CD4-positive, alpha-beta T cell treated with Interleukin-17A for 4 hours (primary cell): ENCODE data around the gene TNK2.
"Not testable (repeated sequence)": the region's sequence is repeated elsewhere in the genome, so short reads cannot be mapped to it uniquely, and the experiment has no call there.

Experiments
- DNase-seq: peaks from one replicate; pipeline ENCODE4 v3.0.0-alpha.2; 2020; ENCODE audit warnings: mixed read lengths

TNK2 gene

DNA sequence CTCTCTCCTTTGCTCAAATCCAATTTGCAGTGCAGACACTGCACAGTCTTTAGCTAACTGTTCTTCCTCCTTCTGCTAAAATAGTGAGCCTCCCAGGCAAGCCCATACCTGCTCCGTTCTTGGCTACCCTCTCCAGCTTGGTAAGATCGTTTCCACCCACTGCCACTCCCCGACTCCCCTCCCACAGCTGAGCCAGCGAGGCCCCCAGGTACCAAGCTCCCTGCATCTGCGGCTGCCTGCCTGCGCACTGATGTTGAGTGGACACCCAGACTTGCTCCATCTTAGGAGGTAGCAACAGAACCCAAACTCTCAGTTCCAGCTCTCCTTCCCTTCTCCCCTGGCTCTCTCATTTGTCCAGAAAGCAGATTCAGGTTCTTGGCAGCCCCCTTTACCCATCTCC lies 7.9 kb upstream of the TNK2 start:
- no peak for DNase-seq

- DNase-seq, result peak; percentile 99
These were observed 6.5 kb upstream of the TNK2 start for GRCh38 chr3:195914648-195915473.

DNA sequence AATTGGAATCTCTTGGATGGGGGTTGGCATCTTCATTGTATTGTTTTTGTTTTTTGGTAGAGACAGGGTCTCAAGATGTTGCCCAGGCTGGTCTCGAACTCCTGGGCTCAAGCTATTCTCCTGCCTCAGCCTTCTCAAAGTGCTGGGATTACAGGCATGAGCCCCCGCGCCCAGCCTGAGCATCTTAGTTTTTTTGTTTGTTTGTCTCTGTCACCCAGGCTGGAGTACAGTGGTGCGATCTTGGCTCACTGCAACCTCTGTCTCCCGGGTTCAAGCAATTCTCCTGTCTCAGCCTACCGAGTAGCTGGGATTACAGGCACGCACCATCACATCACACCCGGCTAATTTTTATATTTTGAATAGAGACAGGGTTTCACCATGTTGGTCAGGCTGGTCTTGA lies 5.8 kb upstream of the TNK2 start:
- not testable (repeated sequence) for DNase-seq

DNA sequence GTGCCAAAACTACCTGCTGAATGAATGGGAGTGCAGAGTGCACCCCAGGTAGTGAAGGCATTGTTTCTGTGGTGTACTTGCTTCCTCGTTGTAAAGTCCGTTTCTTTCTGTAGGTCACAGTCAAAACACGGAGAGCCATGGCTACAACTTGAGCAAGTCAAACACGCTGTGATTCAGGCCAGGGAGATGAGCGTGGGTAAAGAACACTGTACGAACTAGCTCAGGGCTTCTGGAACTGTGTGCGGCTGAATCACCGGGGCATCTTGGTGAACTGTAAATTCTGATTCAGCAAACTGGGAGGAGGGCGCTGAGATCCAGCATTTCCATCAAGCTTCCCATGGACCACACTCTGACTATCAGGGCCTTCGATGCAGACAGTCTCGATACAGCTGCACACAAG lies 5.0 kb upstream of the TNK2 start:
- DNase-seq, result no peak

GRCh38 chr3:195911946-195912270 lies 3.6 kb upstream of the TNK2 start:
- DNase-seq, result no peak

DNA sequence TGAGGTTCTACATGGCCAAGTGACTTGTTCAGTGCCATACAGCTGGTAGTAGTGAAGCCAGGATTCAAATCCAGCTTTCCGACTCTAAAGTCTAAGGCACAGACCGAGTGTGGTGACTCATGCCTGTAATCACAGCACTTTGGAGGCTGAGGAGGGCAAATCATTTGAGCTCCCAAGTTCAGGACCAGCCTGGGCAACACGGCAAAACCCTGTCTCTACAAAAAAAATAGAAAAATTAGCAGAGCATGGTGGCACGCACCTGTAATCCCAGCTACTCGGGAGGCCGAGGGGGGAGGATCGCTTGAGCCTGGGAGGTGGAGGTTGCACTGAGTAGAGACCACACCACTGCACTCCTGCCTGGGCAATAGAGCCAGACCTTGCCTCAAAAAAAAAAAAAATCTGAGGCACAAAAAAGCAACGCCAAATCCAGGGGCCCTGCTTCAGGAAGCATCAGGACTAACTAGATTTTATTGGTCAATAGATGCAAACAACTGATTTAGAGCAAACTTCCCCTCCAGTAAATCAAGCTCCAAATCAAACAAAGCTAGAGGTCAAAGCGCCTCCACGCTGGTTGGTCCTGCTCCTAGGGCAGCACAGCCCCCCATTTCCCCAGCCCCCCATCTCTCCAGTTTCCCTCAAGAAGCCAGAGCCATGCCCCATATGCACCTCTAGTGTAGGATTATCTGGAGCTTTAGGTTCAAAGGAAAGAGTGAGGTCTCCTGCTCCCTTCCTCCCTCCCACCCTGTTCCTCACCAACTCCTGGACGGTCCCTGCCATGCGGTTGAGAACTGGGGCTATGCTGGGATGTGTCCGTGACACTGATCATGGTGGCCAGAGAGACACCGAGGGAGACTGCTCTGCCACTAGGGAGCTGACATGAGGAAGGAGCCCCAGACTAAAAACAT lies 2.9 kb upstream of the TNK2 start:
- DNase-seq, result no peak

GRCh38 chr3:195910499-195910845 lies 2.1 kb upstream of the TNK2 start:
- DNase-seq, result no peak

GRCh38 chr3:195909644-195910498 lies 1.5 kb upstream of the TNK2 start:
- peak; percentile 98 for DNase-seq

- peak; percentile 47 for DNase-seq
These were observed 587 bp upstream of the TNK2 start for GRCh38 chr3:195908694-195909581.

- peak; percentile 27 for DNase-seq
These were observed 742 bp downstream of the TNK2 start for GRCh38 chr3:195907684-195907933.

DNA sequence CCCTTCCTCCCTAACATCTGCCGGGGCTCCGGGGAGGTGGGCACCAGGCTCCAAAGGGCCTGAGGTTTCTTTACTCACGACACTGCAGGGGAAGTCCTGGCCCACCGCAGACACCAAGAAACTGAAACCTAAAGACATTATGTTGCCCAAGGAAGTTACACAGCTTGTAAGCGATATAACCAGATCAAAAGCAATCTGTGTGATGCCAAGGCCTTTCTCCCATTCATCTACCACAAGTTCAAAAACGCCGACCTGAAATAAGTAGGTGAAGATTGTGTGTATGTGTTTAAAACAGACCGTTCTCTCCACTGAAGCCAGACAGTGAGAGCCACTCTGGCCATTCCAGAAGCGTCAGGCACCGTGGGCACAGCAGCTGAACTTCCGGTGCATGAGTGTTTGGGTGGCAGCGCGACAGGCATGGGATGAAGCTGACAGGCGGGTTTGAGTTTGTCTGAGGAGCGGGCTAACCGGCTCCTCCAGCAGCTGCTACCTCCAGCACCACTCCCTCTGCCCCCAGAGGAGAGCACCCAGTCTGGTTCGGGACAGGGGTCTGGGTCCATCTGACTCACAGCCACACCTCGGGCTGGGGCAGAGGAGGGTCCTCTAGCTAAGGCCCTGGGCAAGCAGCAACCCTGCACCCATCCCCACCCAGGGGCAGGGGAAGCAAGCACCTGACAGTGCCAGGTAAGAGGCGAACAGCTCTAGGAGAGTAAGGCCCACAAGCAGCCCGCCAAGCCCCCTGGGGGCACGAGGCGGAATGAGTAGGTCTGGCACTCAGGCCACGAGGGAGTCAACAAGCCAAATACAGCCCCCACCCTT lies 1.3 kb downstream of the TNK2 start:
- peak; percentile 70 for DNase-seq

GRCh38 chr3:195905970-195906864 lies 2.1 kb downstream of the TNK2 start:
- DNase-seq, result no peak

DNA sequence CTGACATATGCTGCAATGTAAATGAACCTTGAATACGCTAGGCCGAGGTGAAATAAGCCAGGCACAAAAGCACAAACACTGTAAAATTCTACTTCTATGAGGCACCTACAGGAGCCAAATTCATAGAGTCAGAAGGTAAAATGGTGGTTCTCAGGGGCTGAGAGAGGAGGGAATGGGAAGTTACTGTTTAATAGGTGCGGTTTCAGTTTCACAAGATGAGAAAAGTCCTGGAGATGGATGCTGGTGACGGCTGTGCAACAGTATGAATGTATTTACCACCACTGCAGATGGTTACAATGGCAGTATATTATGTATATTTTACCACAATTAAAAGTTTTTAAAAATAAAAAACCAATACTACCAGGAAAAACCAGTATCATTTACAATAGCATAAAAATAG lies 4.0 kb downstream of the TNK2 start:
- no peak for DNase-seq

- DNase-seq, result no peak
These were observed 4.4 kb downstream of the TNK2 start for GRCh38 chr3:195903950-195904290.

GRCh38 chr3:195902634-195903033 lies 5.7 kb downstream of the TNK2 start:
- DNase-seq, result not testable (repeated sequence)

- DNase-seq, result not testable (repeated sequence)
These were observed 6.3 kb downstream of the TNK2 start for GRCh38 chr3:195901836-195902585.

DNA sequence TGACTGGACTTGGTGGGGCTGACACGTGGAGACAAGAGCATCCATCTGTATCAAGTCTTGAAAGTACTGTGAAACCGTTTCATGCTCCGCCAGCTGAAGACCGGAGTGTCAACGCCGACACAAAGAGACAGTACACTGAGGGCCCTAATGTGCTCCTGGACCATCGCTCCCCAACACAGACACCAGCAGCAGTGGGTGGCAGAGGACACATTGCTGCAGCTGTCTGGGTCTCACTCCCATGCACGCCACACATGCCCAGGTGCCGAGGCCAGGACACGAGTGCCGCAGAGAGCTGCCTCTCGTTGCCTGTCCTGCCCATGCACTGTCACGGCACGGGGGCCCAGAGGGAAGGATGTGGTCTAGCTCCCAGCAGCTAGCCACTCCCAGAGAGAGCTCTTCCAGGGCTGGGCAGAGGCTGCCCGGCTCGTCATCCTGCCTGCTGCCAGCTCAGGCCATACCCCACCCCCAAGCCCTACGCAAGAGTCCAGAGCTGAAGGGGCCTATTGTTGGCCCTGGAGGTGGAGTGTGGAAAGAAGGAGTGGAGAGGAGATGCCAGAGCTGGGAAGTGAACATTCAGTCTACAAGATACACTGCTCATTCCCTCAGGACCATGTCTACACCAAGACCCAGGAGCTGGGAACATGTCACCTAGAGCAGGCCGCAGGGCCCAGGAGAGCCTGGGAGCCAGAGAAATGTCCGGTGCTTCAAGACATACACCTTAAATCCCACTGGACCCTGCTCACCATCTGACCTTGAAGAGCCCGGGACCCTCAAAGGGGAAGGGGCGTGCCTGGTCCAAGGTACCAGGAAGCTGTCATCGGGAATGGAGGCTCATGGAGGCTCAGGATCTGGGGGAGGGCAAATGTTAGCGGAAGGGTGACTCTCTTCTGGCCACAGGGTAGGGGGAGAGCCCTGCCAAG lies 7.7 kb downstream of the TNK2 start:
- DNase-seq, result peak; percentile 64

GRCh38 chr3:195899701-195900435 lies 8.5 kb downstream of the TNK2 start:
- DNase-seq, result no peak
